ENCODE measurements around the gene TOX2. TPM values are rescaled to one million over a fixed set of nuclear protein-coding genes. Genes with fewer than 3 reads are reported as not detected.

Gene TOX2
- total RNA-seq, 1 donor from 2014 or later, result 3.9 TPM

- DNase-seq (ENCODE audit: low spot score), result no peak
These were observed 44.6 kb downstream of the TOX2 start for GRCh38 chr20:43959079-43959919.

- DNase-seq (ENCODE audit: low spot score), result no peak
These were observed 45.2 kb downstream of the TOX2 start for GRCh38 chr20:43959920-43960227.

- no peak for DNase-seq (ENCODE audit: low spot score)
These were observed 45.6 kb downstream of the TOX2 start for GRCh38 chr20:43960231-43960630.

- DNase-seq (ENCODE audit: low spot score), result no peak
These were observed 46.5 kb downstream of the TOX2 start for GRCh38 chr20:43961116-43961515.

GRCh38 chr20:43961541-43962471 lies 47.2 kb downstream of the TOX2 start:
- DNase-seq (ENCODE audit: low spot score), result no peak

GRCh38 chr20:43962530-43962929 lies 47.9 kb downstream of the TOX2 start:
- no peak for DNase-seq (ENCODE audit: low spot score)

GRCh38 chr20:43963233-43963632 lies 48.6 kb downstream of the TOX2 start:
- DNase-seq (ENCODE audit: low spot score), result no peak

GRCh38 chr20:43963872-43964791 lies 49.5 kb downstream of the TOX2 start:
- no peak for DNase-seq (ENCODE audit: low spot score)

- no peak for DNase-seq (ENCODE audit: low spot score)
These were observed 53.8 kb downstream of the TOX2 start for GRCh38 chr20:43968341-43969000.

GRCh38 chr20:43969028-43969447 lies 54.4 kb downstream of the TOX2 start:
- DNase-seq (ENCODE audit: low spot score), result no peak

- no peak for DNase-seq (ENCODE audit: low spot score)
These were observed 55.0 kb downstream of the TOX2 start for GRCh38 chr20:43969501-43970182.

GRCh38 chr20:43971267-43971666 lies 56.6 kb downstream of the TOX2 start:
- DNase-seq (ENCODE audit: low spot score), result no peak

- DNase-seq (ENCODE audit: low spot score), result no peak
These were observed 57.4 kb downstream of the TOX2 start for GRCh38 chr20:43972051-43972450.

GRCh38 chr20:43972692-43973091 lies 58.0 kb downstream of the TOX2 start:
- DNase-seq (ENCODE audit: low spot score), result no peak

- DNase-seq (ENCODE audit: low spot score), result no peak
These were observed 58.6 kb downstream of the TOX2 start for GRCh38 chr20:43973231-43973630.

- no peak for DNase-seq (ENCODE audit: low spot score)
These were observed 59.2 kb downstream of the TOX2 start for GRCh38 chr20:43973671-43974450.

GRCh38 chr20:43974695-43975094 lies 60.0 kb downstream of the TOX2 start:
- no peak for DNase-seq (ENCODE audit: low spot score)

- DNase-seq (ENCODE audit: low spot score), result no peak
These were observed 60.6 kb downstream of the TOX2 start for GRCh38 chr20:43975096-43975768.

- DNase-seq (ENCODE audit: low spot score), result no peak
These were observed 61.9 kb downstream of the TOX2 start for GRCh38 chr20:43976547-43976946.
